TTC549 (cell line): ENCODE results near the gene IL21.
"Not testable (repeated sequence)": the region's sequence is repeated elsewhere in the genome, so short reads cannot be mapped to it uniquely, and the experiment has no call there.

Source experiments
- FAIRE-seq: peaks from 2 replicates; lab custom pipeline; 2012; peaks lifted over from hg19 to GRCh38; lab: Jason Lieb, UNC

Gene IL21

GRCh38 chr4:122621016-122621507 lies at the start of gene IL21:
Gene IL21, minus strand, starts transcription at chr4:122621066. Its CDS starts 55 bp downstream, at chr4:122621011.
- no peak for FAIRE-seq

GRCh38 chr4:122669911-122670738 lies 49.3 kb upstream of the IL21 start:
- FAIRE-seq = no peak

GRCh38 chr4:122668241-122668640 lies 47.4 kb upstream of the IL21 start:
- FAIRE-seq = no peak

DNA sequence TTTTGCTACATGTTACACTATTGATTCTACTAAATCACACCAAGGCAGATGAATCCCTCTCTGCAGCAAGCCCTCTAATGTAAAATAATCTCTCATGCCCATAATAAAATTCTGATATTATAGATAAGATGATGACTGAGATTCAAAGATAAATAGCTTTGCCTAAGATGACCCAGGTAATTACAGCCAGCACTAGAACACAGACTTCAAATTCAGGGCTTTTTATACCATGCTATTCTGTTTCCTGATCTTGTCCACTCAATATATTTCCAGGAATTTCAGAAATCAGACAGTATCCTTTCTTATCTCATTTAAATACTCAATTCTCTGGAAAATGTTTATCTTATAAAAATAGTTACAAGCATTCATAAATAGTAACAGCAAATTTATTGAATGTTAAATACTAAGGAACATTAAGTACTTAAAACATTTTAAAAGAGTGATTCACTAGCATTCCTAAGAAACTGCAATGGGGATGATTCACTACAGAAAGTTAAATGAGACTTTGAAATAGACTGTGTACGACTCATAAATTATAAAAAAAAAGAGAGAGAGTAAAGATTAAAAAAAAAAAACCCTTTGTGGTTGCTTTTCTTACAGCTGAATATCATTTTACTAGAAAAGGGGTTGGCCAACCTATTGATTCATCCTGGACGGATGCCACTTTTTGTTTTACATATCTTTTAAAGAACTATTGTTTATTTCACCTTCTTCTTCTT lies 45.8 kb upstream of the IL21 start:
- no peak for FAIRE-seq

- no peak for FAIRE-seq
Measured at GRCh38 chr4:122665161-122665929, 44.5 kb upstream of the IL21 start.

DNA sequence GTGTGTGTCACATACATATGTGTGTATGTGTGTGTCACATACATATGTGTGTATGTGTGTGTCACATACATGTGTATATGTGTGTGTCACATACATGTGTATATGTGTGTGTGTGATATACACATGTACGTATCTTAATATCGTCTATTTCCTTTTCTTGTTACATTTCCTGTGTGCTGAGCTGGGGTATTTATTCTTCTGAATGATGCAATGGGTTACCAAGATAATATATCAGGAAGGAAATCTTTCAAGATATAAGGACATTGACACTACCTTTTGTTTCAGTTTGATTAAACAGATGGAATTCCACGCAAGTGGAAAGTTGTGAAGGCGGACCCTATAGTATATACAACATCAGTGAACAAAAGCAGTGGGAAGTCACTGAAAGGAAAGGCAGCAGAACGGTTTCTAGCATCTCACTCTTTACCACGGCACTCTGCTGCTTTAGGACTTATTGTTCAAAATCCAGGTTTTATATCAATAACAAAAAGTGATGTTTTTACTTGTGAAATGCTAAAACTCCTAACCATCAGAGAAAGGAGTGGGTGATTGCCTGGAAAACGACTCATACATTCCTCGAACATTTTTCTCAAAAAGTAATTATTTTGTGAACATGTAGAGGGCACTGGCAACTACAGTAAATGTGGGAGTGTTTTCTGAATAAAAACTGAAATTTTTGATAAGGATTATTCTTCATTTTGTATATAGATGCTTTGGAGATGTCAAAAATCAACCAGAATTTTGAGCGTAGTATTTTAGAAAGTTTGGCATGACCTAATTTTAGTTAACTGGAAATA lies 43.1 kb upstream of the IL21 start:
- FAIRE-seq = no peak

GRCh38 chr4:122663291-122663690 lies 42.4 kb upstream of the IL21 start:
- no peak for FAIRE-seq

DNA sequence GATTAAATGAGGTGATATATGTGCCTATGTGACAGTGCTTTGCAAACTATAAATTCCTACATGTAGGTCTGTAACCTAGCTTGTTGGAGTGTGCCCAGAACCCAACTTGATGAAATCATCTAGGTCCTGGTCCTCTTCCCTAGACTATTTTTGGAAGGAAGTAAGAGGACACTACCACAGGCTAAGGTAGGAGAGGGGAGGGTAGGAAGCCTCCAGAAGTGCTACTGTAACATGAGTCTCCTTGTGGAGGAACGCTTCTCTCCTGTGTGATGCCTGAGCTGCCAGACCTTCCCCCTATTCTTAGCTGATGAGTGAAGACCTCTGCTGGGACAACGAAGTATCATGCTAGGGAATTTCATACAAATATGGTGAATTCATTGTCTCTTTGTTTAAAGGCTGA lies 41.8 kb upstream of the IL21 start:
- FAIRE-seq = no peak

DNA sequence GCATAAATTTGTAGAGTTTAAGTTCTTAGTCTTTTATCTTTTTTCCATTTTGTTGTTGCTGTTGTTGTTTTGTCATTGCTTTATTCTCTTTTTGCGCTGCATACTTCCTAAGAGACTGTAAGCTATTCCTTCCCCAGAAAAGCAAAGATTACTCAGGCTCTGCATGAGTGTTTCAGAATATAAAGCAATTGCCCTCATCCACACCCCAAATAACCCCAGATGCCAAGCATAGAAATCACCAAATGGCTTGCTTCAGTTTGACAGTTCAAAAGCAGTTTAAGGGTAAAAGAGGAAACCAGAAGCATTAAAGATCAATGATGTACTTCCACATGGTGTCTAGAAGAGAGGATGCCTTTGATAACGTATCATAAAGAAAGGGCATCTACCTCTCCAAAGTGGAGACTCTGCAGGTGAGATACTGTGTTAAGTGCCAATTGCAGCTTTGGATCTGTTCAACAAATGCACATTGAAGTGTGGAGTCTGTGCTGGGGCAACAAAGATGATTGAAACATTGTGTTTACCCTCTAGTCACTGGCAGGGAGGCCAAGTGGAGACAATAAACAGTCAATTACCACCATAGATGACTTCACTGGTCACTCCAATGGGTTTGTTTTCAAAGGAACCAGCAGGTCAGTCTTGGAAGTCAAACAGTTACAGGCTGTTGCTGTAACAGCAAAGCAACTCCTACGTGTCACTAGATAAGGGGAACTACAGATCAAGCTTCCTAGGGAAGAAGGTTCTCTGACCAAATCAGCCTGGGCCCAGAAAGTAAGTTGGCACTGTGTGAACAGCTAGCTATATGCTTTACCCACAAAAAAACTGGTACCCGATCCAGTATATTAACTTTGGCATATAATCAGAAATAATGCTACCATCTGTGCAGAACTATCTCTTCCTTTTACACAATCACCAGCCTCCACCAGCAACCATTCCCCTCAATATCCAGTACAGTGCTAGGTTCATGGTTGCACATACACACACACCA lies 40.6 kb upstream of the IL21 start:
- FAIRE-seq = no peak

DNA sequence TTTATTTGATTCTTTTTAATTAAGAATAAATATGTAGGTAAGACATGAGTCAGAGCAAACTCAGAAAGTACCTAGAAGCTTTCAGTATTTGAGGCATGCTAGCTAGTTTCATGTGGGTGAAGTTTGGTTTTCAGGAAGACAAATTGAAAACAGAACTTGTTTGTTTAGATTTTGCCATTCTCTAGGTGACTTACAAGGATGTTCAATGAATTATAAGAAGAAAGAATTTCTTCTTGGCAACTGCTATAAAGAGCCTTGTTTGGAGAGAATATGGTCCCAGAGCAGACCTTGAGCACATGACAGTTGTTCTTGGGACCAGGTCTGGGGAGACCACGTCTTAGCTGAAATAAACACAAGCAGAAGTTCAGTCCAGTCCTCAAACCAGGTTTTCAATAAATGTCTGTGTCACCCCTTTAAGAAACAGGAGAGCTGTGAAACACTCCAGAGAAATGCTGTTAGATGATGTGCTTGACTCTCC lies 38.0 kb upstream of the IL21 start:
- no peak for FAIRE-seq

- FAIRE-seq = no peak
Measured at GRCh38 chr4:122658377-122658776, 37.5 kb upstream of the IL21 start.

- no peak for FAIRE-seq
Measured at GRCh38 chr4:122657553-122657952, 36.7 kb upstream of the IL21 start.

- FAIRE-seq = not testable (repeated sequence)
Measured at GRCh38 chr4:122656583-122656982, 35.7 kb upstream of the IL21 start.

DNA sequence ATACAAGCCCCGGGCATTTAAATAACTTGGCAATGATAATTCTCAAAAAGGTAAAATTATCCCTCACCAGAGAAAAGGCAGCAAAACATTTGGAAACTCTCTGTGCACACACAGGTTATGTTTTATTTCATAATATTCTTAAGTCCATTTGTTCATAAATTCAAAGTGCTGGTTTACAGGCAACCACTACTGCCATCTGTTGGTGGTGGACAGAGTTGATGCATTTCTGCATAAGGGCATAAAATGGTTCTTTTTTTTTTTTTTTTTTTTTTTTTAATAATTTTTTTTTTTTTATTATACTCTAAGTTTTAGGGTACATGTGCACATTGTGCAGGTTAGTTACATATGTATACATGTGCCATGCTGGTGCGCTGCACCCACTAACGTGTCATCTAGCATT lies 31.5 kb upstream of the IL21 start:
- no peak for FAIRE-seq

DNA sequence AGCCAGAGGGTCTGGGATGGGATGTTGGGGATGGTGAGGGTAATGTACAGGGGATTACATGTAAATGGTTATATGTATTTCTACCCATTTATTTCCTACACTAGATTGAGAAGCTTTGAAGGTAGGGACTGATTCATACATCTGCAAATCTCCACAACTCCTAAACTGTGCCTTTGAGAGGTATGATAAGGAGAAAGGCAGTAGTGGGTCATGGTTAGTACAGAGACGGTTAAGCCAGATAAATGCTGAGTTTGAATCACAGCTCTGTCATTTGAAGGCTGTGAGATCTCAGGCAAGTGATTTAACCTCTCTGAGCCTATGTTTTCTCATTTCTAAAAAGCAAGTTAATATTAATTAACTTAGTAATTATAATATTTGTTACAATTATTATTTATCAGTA lies 29.3 kb upstream of the IL21 start:
- FAIRE-seq = no peak

GRCh38 chr4:122647656-122648055 lies 26.8 kb upstream of the IL21 start:
- FAIRE-seq = no peak

DNA sequence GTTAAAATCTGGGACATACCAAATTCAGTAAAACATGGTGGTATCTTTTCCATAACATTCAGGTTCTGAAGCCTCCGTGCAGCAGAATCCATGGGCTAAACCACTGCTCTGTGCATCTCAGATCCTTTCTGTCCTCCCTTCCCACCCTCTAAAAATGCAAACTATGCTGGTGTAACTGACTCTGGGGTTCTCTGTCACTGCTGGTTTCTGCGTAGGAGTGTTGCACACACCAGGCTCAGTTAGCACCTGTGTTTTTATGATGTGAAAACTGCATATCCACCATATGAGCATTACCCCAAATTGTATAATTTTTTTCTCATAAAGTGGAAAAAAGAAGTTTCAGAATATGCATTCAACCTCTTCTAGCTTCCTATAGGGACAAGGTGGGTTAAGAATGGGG lies 22.4 kb upstream of the IL21 start:
- no peak for FAIRE-seq

DNA sequence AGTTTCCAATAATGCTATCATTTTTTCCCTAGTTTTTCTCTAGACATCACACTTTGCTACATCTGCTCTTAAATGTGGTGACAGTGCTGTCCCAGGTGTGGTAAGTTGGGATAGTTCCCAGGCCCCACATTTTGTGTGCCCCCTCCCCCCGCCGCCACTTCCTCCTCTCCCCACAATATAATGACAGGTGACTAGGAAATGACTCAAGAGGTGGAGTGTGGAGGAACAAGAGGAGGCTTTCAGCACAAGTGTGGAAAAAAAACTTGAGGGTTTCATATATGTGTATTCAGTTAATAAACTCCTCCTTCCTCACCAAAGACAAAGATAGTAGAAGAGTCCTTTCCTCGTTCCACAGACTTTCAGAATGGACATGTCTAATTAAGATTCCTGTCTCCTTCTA lies 18.3 kb upstream of the IL21 start:
- no peak for FAIRE-seq

- FAIRE-seq = no peak
Measured at GRCh38 chr4:122636697-122637096, 15.8 kb upstream of the IL21 start.

GRCh38 chr4:122635205-122635604 lies 14.3 kb upstream of the IL21 start:
- FAIRE-seq = no peak

DNA sequence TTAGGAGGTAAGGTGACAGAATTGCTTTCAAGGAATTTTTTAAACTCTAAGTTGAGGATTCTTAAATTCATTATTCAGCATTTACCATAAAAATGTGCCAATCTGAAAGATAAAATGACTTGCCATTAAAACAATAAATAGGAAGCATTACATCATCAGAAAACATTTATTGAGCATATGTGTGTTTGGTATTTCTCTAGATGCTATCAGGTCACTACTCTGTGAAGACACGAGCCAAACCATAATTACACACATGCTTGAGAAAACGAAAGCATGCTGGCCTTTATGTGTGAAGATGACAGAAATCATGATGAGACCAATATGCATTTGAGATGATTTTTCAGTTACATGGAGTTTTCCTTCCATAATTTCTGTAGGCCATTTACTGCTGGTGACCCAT lies 12.3 kb upstream of the IL21 start:
- no peak for FAIRE-seq
